ENCODE results near the gene AFDN.

Gene AFDN

GRCh38 chr6:167796192-167796981 lies 30.3 kb upstream of the AFDN start:
- H3K4me3 ChIP-seq (ENCODE audit: low read length): no peak overlapping the region
- no peak for DNase-seq (ENCODE audit: low read depth)
- TF ChIP-seq, protein P1, sequence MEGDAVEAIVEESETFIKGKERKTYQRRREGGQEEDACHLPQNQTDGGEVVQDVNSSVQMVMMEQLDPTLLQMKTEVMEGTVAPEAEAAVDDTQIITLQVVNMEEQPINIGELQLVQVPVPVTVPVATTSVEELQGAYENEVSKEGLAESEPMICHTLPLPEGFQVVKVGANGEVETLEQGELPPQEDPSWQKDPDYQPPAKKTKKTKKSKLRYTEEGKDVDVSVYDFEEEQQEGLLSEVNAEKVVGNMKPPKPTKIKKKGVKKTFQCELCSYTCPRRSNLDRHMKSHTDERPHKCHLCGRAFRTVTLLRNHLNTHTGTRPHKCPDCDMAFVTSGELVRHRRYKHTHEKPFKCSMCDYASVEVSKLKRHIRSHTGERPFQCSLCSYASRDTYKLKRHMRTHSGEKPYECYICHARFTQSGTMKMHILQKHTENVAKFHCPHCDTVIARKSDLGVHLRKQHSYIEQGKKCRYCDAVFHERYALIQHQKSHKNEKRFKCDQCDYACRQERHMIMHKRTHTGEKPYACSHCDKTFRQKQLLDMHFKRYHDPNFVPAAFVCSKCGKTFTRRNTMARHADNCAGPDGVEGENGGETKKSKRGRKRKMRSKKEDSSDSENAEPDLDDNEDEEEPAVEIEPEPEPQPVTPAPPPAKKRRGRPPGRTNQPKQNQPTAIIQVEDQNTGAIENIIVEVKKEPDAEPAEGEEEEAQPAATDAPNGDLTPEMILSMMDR (conservative IDR thresholded peaks at IDR 0.05; ENCODE audit: low read length): no peak

- no peak overlapping the region for H3K4me3 ChIP-seq (ENCODE audit: low read length)
- no peak for DNase-seq (ENCODE audit: low read depth)
- TF ChIP-seq, protein P1 (conservative IDR thresholded peaks at IDR 0.05; ENCODE audit: low read length): no peak
Measured at GRCh38 chr6:167797011-167797471, 29.7 kb upstream of the AFDN start.

- DNase-seq (ENCODE audit: low read depth): no peak
- TF ChIP-seq, protein P1 (conservative IDR thresholded peaks at IDR 0.05; ENCODE audit: low read length): no peak
- no peak overlapping the region for H3K4me3 ChIP-seq (ENCODE audit: low read length)
Measured at GRCh38 chr6:167797476-167798265, 29.0 kb upstream of the AFDN start.

DNA sequence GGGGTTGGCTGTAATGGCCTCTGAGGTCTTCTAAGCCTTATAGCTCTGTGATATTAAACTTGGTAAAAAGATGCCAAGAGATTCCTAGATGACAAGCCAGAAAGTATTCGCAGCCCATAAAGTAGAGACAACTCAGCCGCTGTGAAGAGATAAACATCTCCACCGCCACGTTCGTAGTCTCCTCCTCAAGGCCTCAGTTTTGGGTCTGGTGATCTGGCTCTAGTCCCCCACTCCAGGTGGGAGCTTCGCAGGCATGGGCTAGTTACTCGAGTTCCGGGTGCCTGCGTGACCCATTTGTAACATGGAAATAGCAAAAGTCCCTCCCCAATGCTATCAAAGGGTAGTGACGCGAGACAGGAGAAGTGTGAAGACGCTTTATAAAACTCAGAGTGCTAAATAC lies 28.3 kb upstream of the AFDN start:
- no peak for DNase-seq (ENCODE audit: low read depth)
- H3K4me3 ChIP-seq (ENCODE audit: low read length): no peak overlapping the region
- TF ChIP-seq, protein P1 (conservative IDR thresholded peaks at IDR 0.05; ENCODE audit: low read length): no peak

- no peak for DNase-seq (ENCODE audit: low read depth)
- TF ChIP-seq, protein P1 (conservative IDR thresholded peaks at IDR 0.05; ENCODE audit: low read length): no peak
- H3K4me3 ChIP-seq (ENCODE audit: low read length): no peak overlapping the region
Measured at GRCh38 chr6:167799033-167799821, 27.5 kb upstream of the AFDN start.

GRCh38 chr6:167800549-167800948 lies 26.2 kb upstream of the AFDN start:
- TF ChIP-seq, protein P1 (conservative IDR thresholded peaks at IDR 0.05; ENCODE audit: low read length): no peak
- no peak for DNase-seq (ENCODE audit: low read depth)
- no peak overlapping the region for H3K4me3 ChIP-seq (ENCODE audit: low read length)

Measured in AG10803 (cell line).